ENCODE results near the gene SLC39A11.
"Not testable (repeated sequence)": the region's sequence is repeated elsewhere in the genome, so short reads cannot be mapped to it uniquely, and the experiment has no call there.

The SLC39A11 gene

DNA sequence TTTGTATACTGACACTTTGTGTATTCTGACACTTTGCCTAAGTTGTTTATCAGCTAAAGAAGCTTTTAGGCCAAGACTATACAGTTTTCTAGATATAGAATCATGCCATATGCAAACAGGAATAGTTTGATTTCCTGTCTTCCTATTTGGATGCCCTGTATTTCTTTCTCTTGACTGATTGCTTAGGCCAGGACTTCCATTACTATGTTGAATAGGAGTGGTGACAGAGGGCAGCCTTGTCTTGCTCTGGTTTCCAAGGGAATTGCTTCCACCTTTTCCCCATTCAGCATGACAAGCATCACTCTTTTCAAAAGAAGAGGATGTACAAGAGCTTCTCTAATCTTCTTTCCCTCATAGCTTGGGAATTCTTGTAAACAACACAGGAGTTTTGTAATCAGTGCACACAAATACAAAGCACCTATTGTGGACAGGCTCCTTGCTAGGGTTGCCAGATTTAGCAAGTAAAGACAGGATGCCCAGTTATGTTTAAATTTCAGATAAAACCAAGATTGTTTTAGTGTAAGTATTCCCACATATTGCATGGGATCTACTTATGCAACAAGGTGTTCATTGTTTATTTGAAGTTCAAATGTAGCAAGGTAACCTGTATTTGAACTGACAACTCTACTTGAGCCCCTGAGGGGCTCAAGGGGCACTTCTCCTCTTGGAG is 233.5 kb downstream of the SLC39A11 start:
- DNase-seq, result no peak

DNA sequence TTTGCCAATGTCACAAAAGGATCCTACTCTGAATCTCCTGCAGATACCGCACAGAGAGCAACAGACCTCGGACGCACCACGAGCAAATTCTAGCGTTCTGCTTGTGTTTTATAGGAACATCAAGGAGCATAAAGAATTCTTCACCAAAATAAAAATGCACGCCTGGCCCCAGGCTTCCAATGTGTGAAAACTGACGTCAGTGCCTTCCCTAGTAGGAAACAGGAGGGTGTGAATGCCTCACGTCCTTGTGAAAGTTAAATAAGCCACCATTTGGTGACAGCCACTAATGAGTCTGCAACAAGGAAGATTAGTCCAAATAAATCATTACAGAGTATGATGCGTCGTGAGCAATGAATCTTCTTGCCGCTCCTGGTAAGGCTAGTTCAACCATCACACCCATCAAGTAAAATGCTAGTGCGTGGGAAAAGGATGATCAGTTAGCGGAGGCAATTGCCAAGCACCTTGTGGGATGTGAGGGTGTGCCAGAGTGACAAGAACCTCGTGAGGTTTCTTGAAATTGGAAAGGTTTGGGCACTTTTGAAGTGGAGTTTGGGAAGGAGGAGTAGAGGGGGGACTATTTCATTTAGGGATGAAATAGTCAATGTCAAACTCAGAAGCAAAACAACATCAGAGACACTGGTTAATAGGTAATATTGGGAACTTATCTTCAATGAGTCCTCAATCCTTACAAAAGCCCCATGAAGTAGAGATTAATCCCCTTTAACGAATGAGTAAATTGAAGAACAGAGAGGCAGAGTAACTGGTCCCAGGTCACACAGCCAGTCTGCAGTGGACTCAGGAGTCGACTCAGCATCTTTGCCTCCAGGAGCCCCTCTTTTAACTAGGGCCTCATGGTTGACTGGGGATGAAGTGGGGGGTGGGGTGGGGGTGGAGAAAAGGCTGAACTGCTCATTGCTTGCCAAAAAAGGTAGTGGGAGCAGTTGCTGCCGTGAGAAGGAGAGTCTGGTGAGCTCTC is 238.8 kb downstream of the SLC39A11 start:
- DNase-seq, result no peak

DNA sequence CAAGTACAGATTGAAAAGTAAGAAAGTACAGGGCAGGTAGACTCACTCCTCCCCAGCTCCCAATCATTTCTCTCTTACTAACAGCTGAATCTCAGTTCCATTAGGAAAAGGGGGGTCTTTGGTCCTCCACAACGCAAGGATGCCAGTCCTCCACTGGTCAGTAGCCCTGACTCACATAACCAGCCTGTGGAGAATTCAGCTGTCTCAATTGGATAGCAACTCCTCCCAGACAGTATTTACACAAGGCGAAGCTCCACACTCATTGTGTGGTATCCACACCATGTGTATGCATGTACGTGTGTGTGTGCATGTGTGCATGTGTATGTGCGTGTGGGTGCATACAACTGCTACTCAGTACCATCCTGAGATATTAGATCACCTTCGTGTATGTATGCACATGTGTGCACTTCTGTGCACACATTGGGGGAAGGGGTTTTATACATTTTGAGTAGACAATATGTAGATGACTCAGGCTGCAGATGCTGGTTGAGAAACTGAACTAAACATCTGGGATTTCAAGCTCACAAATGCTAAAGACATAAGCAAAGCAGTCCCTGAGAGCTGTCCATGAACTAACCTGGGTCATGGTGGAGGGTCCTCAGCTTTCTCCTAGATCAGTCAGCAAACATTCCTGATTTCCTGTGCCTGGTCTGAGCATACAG is 240.1 kb downstream of the SLC39A11 start:
- no peak for DNase-seq

DNA sequence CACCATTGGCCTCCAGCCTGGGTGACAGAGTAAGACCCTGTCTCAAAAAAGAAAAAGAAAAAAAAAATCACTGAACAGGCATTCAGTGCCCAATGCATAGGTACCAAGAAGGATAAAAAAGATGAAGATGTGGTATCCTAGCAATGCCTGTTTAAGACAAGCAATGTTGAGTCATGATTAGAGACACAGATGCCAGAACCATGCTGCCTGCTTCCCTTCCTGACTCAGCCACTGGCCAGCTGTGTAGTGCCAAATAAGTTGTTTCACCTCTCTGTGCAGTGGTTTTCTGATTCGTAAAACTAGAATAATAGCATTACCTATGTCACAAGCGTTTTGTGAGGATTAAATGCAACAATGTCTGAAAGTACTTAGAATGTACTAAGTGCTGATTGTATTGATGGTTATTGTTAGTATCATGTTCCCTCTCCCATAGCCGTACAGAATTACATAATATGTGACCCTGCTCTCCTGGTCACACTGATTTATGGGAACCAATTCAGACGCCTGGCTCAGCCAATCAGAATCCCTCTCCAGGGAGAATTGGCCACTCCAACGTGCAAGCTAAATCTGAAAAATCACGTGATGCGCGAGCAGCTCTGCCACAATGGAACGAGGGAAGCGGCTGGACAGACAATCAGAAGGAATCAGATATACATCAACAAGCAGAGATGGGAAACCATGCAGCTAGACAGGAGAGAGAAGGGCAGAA is 241.9 kb downstream of the SLC39A11 start:
- no peak for DNase-seq

DNA sequence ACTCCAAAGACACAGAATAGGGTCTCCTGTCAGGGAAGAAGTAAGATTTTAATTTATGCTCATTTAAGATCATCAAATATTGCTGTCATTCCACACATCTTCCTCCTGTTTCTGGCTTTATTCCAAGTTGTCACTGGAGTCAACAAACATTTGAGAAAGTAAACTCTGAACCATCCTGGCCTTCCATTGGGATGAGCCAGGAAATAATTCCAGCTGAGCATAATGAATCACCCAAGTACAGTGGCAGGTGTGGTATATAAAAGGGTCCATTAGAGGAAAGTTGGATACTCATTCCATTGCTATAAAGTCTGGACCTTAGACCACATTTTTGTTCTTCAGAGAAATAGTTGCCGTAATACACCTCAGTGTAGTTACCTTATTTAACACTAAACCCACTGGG is 246.1 kb downstream of the SLC39A11 start:
- no peak for DNase-seq

DNA sequence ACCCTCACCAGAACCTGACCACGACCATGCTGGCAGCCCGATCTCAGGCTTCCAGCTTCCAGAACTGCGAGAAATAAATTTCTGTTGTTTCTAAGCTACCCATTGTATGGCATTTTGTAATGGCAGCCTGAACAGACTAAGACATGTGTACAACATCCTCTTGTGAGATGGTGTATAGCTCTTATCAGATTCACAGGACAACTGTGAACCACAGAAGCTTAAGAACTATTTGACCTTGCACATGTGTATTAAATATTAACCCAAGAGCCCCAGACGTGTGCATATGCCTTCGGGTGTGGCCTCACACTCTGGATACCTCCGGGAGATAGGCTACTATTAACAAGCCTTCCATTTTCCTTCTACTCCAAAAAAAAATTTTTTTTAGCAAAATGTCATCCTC is 248.9 kb downstream of the SLC39A11 start:
- DNase-seq, result no peak

DNA sequence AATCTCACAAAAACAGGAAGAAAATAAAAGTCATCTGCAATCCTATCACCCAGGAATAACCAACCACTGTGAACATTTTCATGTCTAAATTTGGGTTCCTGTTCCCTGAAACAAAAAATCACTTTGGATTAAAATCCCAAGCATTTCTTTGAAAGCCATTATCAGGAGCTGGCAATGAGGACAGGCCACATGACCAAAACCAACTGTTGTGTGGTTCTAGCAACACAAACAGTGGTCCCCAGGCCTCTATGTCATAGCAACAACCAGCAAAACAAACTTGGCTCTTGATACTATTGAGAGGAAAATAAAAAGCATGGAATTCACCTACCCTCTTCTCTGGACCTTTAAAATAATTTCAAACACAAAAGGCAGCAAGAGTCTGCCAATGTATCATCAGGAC is 252.5 kb downstream of the SLC39A11 start:
- no peak for DNase-seq

DNA sequence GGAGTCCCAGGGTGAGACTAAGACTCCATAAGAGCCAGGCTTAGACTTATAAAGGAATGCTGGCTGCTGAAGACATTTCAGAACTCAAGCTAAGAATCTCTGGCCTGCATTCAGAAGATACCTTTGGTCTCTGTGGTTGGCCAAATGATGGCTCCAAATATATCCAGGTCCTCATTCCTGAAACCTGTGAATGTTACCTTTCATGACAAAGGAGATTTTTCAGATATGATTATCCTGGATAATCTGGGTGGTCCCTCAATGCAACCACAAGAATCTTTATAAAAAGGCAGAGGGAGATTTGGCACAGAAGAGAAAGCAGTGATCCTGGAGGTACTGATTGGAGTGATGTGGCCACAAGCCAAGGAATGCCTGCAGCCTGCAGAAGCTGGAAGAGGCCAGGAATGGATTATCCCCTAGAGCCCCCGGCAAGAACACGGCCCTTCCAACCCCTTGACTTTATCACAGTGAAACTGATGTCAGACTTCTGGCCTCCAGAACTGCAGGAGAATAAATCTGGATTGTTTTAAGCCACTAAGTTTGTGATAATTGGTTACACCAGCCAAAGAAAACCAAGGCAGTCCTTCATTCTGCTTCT is 253.3 kb downstream of the SLC39A11 start:
- no peak for DNase-seq

DNA sequence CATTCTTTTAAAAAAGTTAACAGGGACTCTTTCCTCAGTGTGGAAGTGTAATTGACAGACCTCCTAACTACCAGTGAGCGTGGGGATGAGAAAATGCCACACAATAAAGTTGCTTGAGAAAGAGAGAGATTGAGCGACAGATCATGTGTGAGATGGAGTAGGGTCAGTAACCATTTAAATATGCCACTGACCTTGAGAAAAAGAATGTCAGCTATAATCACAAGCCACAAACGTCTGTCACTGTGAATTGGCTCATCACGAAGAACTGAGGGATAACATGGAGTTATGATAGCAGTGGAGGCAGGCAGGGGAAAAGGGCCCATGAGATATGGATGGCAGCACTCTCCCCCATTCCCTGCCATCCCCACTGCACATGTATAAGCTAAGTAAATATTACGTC is 253.9 kb downstream of the SLC39A11 start:
- no peak for DNase-seq

DNA sequence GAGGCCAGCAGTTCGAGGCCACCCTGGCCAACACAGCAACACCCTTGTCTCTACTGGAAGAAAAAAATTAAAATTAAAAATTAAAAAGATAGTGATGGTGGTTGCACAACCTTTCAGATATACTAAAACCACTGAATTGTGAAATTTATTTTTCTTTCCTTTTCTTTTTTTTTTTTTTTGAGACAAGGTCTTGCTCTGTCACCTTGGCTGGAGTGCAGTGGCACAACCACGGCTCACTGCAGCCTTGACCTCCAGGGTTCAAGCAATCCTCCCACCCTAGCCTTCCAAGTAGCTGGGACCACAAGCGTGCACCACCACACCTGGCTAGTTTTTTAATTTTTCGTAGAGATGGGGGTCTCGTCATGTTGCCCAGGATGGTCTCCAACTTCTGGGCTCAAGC is 254.4 kb downstream of the SLC39A11 start:
- DNase-seq, result no peak

DNA sequence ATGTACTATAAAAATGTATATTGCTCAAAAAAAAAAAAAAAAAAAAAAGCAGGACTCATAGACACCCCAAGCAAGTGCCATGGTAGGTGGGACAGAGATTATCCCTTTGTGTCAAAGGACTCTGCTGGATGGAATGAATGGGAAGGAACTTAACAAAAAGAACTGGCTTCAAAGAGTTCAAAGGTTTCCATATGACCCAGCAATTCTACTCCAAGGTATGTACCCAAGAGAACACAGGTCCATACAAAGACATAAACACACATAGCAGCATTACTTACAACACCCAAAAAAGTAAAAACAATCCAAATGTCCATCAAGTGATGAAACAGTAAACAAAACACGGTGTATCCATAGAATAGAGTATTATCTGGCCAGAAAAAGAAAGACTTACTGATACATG is 255.2 kb downstream of the SLC39A11 start:
- DNase-seq, result no peak

DNA sequence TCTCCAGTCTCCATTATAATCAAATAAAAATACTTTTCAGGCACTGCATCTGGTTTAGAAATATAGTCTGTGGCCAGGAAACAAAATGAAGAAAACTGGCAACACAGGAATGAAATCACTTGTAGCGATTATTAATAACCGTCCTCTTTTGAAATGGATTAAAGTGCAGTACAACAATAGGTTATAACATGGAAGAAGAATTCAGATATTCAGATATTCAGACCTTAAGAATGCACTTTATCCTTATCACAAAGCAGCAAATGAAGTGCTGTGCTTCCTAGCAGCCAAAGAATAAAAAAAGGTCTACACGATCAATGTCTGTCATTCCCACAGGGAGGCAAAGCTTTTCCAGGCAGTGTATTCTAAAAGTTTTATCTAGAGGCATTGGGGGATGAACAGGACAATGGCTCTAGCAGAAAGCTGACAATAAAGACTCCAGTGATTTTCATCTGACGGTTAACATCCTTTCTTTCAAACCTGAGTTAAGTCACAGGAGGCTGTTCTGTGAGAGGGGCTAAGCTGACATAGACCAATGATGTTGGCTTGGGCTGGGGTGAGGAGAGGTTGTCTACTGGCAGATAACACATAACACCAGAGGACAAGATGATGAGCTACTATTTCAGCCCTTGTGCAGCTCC is 259.2 kb downstream of the SLC39A11 start:
- DNase-seq, result no peak

DNA sequence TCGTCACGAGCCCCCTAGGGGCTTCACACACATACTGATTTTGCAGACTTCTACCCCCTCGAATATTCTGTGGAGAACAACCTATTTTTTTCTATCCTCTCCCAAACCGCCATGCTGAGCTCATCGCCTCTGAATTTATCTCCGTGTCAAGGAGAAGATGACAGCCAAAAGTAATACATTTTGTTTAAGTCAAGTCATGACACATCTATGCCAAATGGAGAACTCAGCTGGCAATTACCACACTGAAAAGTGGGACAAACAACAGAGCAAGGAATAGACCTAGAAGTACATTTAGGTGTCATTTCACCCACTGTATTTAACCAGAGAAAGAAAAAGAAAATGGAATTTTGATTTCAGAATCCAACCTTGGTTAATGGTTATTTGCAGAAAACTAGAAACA is 260.2 kb downstream of the SLC39A11 start:
- DNase-seq, result no peak

DNA sequence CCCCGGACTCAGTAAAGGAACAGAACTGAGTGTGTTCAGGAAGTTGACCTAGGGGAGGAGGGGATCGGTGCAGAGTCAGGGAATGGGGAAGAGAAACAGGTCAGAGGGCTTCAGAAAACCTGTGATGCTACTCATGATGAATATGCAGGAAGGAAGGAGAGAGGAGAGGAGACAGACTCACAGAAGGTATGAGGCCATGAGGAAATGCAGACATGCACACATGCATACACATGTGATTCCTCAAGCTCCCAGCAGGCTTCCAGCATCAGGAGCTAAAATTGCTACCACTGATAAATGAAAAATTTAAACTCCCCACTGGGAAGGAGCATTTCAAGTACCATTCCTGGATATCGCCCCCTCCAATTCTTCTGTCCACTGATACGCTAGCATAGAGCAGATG is 262.6 kb downstream of the SLC39A11 start:
- no peak for DNase-seq

DNA sequence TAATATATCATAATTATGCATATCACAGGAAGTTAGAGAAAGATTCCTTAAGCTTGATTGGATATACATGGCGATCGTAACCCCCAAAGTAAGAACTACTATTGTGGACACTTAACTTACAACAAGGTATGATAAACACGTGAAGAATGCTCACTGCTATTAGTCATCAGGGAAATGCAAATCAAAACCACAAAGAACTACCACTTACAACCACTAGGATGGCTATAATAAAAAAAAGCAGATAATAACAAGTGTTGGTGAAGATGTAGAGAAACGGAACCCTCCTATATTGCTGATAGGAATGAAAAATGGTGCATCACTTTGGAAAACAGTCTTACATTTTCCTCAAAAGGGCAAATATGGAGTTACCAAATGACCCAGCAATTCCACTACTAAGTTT is 265.9 kb downstream of the SLC39A11 start:
- DNase-seq, result no peak

DNA sequence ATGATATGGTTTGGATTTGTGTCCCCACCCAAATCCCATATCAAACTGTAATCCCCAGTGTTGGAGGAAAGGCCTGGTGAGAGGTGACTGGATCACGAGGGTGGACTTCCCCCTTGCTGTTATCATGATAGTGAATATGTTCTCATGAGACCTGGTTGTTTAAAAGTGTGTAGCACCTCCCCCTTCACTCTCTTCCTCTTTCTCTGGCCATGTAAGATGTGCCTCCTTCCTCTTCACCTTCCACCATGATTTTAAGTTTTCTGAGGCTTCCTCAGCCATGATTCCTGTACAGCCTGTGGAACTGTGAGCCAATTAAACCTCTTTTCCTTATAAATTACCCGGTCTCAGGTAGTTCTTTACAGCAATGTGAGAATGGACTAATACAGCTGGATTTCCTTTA is 266.4 kb downstream of the SLC39A11 start:
- not testable (repeated sequence) for DNase-seq

DNA sequence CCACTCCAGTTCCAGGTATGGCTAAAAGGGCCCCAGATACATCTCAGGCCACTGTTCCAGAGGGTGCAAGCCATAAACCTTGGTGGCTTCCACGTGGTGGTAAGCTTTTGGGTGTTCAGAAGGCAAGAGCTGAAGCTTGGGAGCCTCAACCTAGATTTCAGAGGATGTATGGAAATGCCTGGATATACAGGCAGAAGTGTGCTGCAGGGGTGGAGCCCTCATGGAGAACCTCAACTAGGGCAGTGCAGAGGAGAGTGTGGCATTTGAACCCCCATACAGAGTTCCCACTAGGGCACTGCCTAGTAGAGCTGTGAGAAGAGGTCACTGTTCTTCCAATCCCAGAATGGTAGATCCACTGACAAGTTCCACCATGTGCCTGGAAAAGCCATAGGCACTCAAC is 267.3 kb downstream of the SLC39A11 start:
- no peak for DNase-seq

DNA sequence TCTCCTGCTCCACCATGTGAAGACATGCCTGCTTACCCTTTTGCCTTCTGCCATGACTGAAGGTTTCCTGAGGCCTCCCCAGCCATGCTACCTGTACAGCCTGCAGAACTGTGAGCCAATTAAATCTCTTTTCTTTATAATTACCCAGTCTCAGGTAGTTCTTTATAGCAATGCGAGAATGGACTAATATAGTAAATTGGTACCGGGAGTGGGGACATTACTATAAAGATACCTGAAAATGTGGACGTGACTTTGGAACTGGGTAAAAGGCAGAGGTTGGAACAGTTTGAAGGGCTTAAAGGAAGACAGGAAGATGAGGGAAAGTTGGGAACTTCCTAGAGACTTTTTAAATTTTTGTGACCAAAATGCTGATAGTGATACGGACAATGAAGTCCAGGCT is 268.2 kb downstream of the SLC39A11 start:
- not testable (repeated sequence) for DNase-seq

DNA sequence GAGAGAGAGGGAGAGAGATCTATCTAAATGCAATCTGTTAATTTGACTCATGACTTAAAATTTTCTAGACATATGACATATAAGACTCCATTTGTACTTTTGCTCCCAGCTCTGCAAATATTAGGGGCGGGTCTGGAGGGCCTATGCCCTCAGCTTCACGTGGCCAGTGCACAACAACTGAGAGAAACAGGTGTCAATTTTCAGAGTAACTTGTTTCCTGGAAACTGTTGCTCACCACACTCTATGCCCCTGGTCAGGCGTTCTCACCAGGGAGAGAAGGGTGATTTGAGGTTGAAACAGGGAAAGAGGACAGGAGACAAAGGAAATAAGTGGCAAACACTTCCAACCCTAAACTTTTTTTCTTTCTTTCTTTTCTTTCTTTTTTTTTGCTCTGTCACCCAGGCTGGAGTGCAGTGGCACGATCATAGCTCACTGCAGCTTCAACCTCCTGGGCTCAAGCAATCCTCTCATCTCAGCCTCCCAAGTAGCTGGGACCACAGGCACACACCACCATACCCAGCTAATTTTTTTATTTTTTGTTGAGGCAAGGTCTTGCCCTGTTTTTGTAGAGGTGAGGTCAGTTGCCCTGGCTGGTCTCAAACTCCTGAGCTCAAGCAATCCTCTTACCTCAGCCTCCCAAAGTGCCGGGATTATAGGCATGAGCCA is 270.0 kb downstream of the SLC39A11 start:
- DNase-seq, result no peak

DNA sequence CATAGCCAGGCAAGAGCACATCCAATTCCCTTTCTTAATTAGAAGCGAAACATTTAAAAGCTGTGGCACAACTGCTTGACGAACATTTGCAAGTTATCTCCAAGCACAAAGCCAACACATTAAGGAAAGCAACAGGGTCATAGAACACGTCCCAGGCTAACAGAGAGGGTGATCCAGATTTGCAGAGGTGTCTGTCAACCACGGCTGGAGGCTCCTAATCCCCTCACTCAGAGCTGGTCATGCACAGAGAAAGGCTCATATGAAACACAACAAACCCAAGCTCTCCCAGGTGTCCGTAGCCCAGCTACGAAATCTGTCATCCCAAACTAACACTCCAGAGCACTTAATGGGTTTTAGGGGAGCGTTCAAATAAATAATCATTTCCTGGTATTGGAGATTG is 276.1 kb downstream of the SLC39A11 start:
- no peak for DNase-seq

DNA sequence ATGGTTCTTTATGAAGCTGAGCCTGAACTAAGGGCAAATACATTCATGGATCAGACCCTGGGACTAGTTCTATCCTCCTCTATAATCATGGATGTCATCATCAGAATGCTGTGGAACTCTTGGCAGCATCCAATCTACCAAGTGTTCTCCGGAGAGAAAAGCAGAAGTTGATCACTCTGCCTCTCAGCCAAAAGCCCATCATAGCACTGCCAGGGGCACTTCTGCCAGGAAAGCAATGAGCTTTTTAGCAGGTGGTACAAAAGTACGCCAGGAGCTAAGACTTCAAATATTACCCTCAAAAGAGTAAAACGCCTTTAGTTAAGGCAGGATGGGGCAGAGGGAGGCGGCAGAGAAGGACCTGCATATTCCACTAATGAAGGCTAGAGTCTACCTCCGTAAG is 279.0 kb downstream of the SLC39A11 start:
- no peak for DNase-seq

DNA sequence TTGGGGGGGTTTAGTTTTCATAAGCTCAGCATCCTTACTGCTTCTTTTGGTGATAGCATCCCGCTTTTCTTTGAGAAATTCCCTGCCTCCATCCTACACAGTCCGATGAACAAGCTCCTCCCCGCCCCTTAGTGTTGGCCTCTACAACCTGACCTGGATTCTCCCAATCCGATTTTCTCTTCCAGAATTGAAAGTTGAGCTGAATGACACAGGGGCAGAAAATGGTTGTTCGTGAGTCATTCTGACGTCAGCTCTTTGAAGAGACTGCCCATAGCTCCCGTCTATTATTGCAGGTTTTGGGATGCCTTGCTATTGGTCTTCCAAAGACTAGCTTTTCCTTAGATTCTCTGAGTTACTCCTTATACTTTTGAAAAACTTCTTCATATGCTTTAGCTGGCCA is 279.7 kb downstream of the SLC39A11 start:
- DNase-seq, result no peak

All from stimulated activated CD4-positive, alpha-beta T cell treated with anti-CD3 and anti-CD28 coated beads, Interleukin-4, amount 100 ng/mL, for 24 hours (primary cell).